ACC112 (cell line): Measurements from ENCODE around the gene PROM2.
A peak's percentile ranks its signal among the peaks of the same experiment; 100 is the strongest.

Experiments
- H2AFZ ChIP-seq: fragments of 200-600 bp; sonication (generic); one replicate; pipeline ENCODE4 v1.6.0; 2017; ENCODE audit warnings: antibody characterized with exemption, low read length; ENCODE audit not compliant: unreplicated experiment
- H3K27ac ChIP-seq: fragments of 200-600 bp; sonication (generic); 2 replicates; pipeline ENCODE4 v1.5.1; 2014; ENCODE audit warnings: low read depth, mild to moderate bottlenecking, antibody characterized with exemption, low read length, moderate library complexity
- H3K27me3 ChIP-seq: fragments of 200-600 bp; sonication (generic); 2 replicates; pipeline ENCODE4 v1.6.1; 2014; ENCODE audit warnings: mild to moderate bottlenecking, antibody characterized with exemption, low read length, moderate library complexity, mixed read lengths; ENCODE audit not compliant: insufficient read depth
- H3K36me3 ChIP-seq: fragments of 200-600 bp; sonication (generic); 2 replicates; pipeline ENCODE4 v1.6.1; 2016; ENCODE audit warnings: mild to moderate bottlenecking, antibody characterized with exemption, low read length, moderate library complexity, mixed read lengths; ENCODE audit not compliant: insufficient read depth
- H3K4me1 ChIP-seq: fragments of 200-600 bp; sonication (generic); one replicate; pipeline ENCODE4 v1.6.1; 2016; ENCODE audit warnings: low read length, mixed read lengths; ENCODE audit not compliant: insufficient read depth, unreplicated experiment, control insufficient read depth
- H3K4me3 ChIP-seq: fragments of 200-600 bp; sonication (generic); 2 replicates; pipeline ENCODE4 v1.5.1; 2014; ENCODE audit warnings: mild to moderate bottlenecking, low read depth, low read length
- H3K79me2 ChIP-seq: fragments of 200-600 bp; sonication (generic); one replicate; pipeline ENCODE4 v1.6.0; 2016; ENCODE audit warnings: low read length; ENCODE audit not compliant: control insufficient read depth, unreplicated experiment, insufficient read depth

The PROM2 gene

GRCh38 chr2:95277246-95277906 is 3.1 kb downstream of the PROM2 start:
- peak overlapping the region; percentile 47; the same call in 1 of the 2 replicates for H3K4me3 ChIP-seq
- no peak overlapping the region for H2AFZ ChIP-seq
- H3K79me2 ChIP-seq: no peaks in the 10 kb centered on the region
- H3K27ac ChIP-seq: peak overlapping the region; percentile 24; the same call in 1 of the 2 replicates
- H3K27me3 ChIP-seq: no peaks in the 10 kb centered on the region
- H3K4me1 ChIP-seq: peaks cover 17% of the 10 kb centered on the region
- no peaks in the 10 kb centered on the region for H3K36me3 ChIP-seq

GRCh38 chr2:95278051-95278471 is 3.8 kb downstream of the PROM2 start:
- H3K27ac ChIP-seq: peak overlapping the region; percentile 24; the same call in 1 of the 2 replicates
- H3K27me3 ChIP-seq: no peaks in the 10 kb centered on the region
- H3K4me1 ChIP-seq: peaks cover 17% of the 10 kb centered on the region
- no peaks in the 10 kb centered on the region for H3K36me3 ChIP-seq
- no peaks in the 10 kb centered on the region for H3K79me2 ChIP-seq
- H2AFZ ChIP-seq: no peak overlapping the region
- H3K4me3 ChIP-seq: peak overlapping the region; percentile 47; the same call in 1 of the 2 replicates

GRCh38 chr2:95278637-95279225 is 4.5 kb downstream of the PROM2 start:
- Histone ChIP-seq H3K4me1 (peaks cover 17% of the 10 kb centered on the region), H3K4me3 (no peak overlapping the region), H3K79me2 (no peaks in the 10 kb centered on the region), H3K27ac (no peak overlapping the region), H3K36me3 (no peaks in the 10 kb centered on the region), H2AFZ (no peak overlapping the region), H3K27me3 (no peaks in the 10 kb centered on the region)

DNA sequence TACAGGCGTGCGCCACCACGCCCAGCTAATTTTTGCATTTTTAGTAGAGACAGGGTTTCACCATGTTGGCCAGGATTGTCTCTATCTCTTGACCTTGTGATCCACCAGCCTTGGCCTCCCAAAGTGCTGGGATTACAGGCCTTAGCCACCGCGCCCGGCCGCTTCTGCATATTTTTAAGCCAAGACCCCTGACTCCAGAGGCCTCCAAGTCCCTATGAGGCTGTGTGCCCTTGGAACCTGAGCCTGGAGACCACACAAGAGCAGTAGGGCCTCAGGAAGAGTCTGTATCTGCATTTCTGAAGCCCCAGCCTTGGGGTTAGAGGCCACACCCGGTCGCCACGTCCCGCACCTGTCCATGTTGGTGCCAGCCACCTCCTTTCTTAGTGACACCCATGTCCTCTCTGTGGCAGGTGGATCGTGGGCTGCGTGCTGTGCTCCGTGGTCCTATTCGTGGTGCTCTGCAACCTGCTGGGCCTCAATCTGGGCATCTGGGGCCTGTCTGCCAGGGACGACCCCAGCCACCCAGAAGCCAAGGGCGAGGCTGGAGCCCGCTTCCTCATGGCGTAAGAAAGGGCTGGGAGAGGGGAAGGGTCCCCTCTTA is 5.3 kb downstream of the PROM2 start:
- no peaks in the 10 kb centered on the region for H3K27me3 ChIP-seq
- H3K4me1 ChIP-seq: peaks cover 17% of the 10 kb centered on the region
- no peaks in the 10 kb centered on the region for H3K36me3 ChIP-seq
- H3K27ac ChIP-seq: no peak overlapping the region
- no peak overlapping the region for H2AFZ ChIP-seq
- H3K79me2 ChIP-seq: no peaks in the 10 kb centered on the region
- H3K4me3 ChIP-seq: no peak overlapping the region

- no peaks in the 10 kb centered on the region for H3K27me3 ChIP-seq
- H3K27ac ChIP-seq: no peak overlapping the region
- peaks cover 17% of the 10 kb centered on the region for H3K4me1 ChIP-seq
- no peak overlapping the region for H3K4me3 ChIP-seq
- no peaks in the 10 kb centered on the region for H3K36me3 ChIP-seq
- no peak overlapping the region for H2AFZ ChIP-seq
- no peaks in the 10 kb centered on the region for H3K79me2 ChIP-seq
Measured at GRCh38 chr2:95281071-95281470, 6.8 kb downstream of the PROM2 start.

DNA sequence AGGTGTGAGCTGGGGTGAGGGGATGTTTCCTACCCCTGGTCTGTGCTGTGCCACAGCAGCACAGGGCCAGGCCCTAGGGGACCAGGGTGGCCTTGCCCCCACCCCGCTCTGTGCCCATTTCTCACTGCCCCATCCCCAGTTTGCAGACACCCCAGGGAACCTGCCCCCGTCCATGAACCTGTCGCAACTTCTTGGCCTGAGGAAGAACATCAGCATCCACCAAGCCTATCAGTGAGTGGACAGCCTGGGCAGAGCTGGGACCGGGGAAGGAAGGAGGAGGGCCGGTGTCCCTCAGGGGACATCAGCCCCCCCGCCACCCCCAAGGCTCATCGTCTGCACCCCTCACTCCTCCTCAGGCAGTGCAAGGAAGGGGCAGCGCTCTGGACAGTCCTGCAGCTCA is 7.5 kb downstream of the PROM2 start:
- Histone ChIP-seq H3K27ac (no peak overlapping the region), H3K4me3 (no peak overlapping the region), H2AFZ (no peak overlapping the region), H3K36me3 (no peaks in the 10 kb centered on the region), H3K79me2 (no peaks in the 10 kb centered on the region), H3K27me3 (no peaks in the 10 kb centered on the region), H3K4me1 (peaks cover 17% of the 10 kb centered on the region)

- Histone ChIP-seq H3K4me1 (peaks cover 14% of the 10 kb centered on the region), H3K27me3 (no peaks in the 10 kb centered on the region), H3K27ac (no peak overlapping the region), H3K36me3 (no peaks in the 10 kb centered on the region), H3K79me2 (no peaks in the 10 kb centered on the region), H3K4me3 (no peak overlapping the region), H2AFZ (no peak overlapping the region)
Measured at GRCh38 chr2:95282458-95282857, 8.2 kb downstream of the PROM2 start.

- Histone ChIP-seq H3K79me2 (no peaks in the 10 kb centered on the region), H2AFZ (no peak overlapping the region), H3K4me1 (peaks cover 3% of the 10 kb centered on the region), H3K36me3 (no peaks in the 10 kb centered on the region), H3K27ac (no peak overlapping the region), H3K4me3 (no peak overlapping the region), H3K27me3 (no peaks in the 10 kb centered on the region)
Measured at GRCh38 chr2:95283562-95283961, 9.3 kb downstream of the PROM2 start.

GRCh38 chr2:95284886-95285541 is 10.8 kb downstream of the PROM2 start:
- Histone ChIP-seq H3K36me3 (no peaks in the 10 kb centered on the region), H3K4me3 (no peak overlapping the region), H3K27ac (no peak overlapping the region), H3K79me2 (no peaks in the 10 kb centered on the region), H3K4me1 (no peaks in the 10 kb centered on the region), H3K27me3 (no peaks in the 10 kb centered on the region), H2AFZ (no peak overlapping the region)

GRCh38 chr2:95285542-95285932 is 11.3 kb downstream of the PROM2 start:
- H3K4me1 ChIP-seq: no peaks in the 10 kb centered on the region
- no peak overlapping the region for H2AFZ ChIP-seq
- no peaks in the 10 kb centered on the region for H3K27me3 ChIP-seq

More at GRCh38 chr2:95285542-95285932, 11.3 kb downstream of the PROM2 start:
- no peak overlapping the region for H3K27ac ChIP-seq
- no peaks in the 10 kb centered on the region for H3K36me3 ChIP-seq
- no peak overlapping the region for H3K4me3 ChIP-seq
- no peaks in the 10 kb centered on the region for H3K79me2 ChIP-seq
